Measurements from ENCODE around the gene PARP11.

PARP11 gene

DNA sequence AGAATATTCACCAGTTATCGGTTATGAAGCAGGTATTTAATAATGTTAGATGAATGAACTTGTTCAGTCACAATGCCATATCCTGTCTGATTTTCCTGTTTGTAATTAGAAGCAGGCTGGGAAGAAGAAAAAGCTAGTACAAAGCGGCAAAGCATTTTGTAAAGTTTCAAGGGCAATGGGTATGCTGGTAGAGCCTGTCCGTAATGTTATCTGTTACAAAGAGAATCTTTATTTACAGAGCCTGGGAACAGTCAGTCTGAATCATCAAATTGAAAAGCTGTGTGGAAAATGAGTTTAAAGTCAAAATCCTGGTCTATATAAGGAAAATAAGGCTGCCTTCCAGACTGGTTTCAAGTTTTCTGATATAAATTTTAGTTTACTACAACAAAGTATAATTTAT is 40.5 kb downstream of the PARP11 start:
- in situ Hi-C loops (cut with HindIII; ENCODE audit: low sequenced_read_pairs), result no loop called here
- no peak for DNase-seq (ENCODE audit: low read depth, low spot score)
- TF ChIP-seq, protein P1, sequence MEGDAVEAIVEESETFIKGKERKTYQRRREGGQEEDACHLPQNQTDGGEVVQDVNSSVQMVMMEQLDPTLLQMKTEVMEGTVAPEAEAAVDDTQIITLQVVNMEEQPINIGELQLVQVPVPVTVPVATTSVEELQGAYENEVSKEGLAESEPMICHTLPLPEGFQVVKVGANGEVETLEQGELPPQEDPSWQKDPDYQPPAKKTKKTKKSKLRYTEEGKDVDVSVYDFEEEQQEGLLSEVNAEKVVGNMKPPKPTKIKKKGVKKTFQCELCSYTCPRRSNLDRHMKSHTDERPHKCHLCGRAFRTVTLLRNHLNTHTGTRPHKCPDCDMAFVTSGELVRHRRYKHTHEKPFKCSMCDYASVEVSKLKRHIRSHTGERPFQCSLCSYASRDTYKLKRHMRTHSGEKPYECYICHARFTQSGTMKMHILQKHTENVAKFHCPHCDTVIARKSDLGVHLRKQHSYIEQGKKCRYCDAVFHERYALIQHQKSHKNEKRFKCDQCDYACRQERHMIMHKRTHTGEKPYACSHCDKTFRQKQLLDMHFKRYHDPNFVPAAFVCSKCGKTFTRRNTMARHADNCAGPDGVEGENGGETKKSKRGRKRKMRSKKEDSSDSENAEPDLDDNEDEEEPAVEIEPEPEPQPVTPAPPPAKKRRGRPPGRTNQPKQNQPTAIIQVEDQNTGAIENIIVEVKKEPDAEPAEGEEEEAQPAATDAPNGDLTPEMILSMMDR (IDR thresholded peaks at IDR 0.05; ENCODE audit: low read depth, low read length), result no peak
- H3K4me3 ChIP-seq (ENCODE audit: low read depth, low read length), result no peak overlapping the region

DNA sequence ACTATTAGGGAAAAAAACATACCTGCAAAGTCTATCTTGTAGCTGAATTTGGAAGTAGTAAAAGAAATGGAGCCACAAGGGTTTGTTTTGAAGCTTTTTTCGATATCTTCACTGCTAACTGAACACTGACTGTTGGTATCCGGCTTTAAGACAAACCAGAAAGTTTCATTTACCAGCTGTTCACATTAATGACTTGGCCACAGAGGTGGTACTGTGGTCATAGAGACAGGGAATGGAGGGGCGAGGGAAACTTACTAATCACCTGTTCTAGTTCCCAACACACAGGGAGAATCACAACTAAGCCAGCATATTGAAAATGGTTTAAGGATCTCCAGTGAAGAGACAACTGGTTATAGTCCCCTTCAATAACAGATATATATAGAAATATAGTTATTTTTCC is 44.3 kb downstream of the PARP11 start:
- in situ Hi-C loops (cut with HindIII; ENCODE audit: low sequenced_read_pairs), result no loop called here
- no peak for DNase-seq (ENCODE audit: low read depth, low spot score)
- TF ChIP-seq, protein P1 (IDR thresholded peaks at IDR 0.05; ENCODE audit: low read depth, low read length), result no peak
- H3K4me3 ChIP-seq (ENCODE audit: low read depth, low read length), result no peak overlapping the region

DNA sequence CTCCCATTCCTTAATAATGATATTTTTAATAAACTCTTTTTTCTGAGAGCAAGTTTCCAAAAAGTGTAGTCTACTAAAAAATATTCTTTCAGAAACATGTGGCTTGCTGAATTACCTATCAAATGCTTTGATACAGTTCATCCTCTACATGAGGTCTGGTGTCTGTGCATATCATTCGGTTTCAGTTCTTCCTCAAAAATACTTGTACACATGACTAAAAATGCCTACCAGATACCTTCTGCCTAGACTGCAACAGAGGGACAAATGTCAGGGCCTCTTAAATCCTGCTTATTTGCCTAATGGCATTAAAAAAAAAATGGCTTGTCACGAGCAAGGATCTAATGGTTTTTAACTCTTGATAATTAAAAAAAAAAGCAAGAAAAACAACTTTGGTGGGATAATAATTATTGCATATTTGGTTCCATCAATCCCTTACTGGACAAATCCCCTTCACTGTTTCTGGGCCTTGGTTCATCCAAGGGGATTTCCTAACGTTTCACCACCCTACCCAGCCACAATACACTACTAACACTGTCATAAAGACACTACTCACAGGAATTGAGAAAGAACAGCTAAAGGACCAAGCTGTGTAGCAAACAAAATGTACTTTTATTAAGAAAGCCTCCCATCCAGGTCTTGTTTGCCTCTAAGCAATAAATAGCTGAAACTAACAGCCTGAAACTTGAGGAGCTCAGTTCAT is 45.7 kb downstream of the PARP11 start:
- H3K4me3 ChIP-seq (ENCODE audit: low read depth, low read length), result no peak overlapping the region
- no peak for DNase-seq (ENCODE audit: low read depth, low spot score)
- in situ Hi-C loops (cut with HindIII; ENCODE audit: low sequenced_read_pairs), result no loop called here
- TF ChIP-seq, protein P1 (IDR thresholded peaks at IDR 0.05; ENCODE audit: low read depth, low read length), result no peak

DNA sequence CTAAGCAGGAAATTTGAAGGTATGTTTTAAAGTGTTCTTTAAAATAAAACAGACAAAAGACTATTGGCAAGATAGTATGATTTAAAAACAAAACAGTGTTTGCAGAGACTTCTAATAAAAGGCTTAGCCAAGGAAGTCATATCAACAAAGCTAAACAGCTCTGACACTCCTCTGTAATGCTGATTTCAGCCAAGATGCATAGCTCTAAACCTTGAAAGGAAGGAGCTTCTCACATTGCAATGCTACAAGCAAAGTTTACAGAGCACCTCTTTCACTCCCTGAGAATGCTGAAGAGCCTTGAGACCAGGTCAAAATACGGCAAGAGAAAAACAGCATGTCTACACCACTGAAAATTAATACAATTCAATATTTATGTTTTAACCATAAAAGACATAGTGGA is 51.8 kb downstream of the PARP11 start:
- H3K4me3 ChIP-seq (ENCODE audit: low read depth, low read length), result no peak overlapping the region
- in situ Hi-C loops (cut with HindIII; ENCODE audit: low sequenced_read_pairs), result loop anchor here (25.0 kb wide), 1 partner anchor 459 kb away; no protein-coding TSS in a partner anchor
- DNase-seq (ENCODE audit: low read depth, low spot score), result no peak

DNA sequence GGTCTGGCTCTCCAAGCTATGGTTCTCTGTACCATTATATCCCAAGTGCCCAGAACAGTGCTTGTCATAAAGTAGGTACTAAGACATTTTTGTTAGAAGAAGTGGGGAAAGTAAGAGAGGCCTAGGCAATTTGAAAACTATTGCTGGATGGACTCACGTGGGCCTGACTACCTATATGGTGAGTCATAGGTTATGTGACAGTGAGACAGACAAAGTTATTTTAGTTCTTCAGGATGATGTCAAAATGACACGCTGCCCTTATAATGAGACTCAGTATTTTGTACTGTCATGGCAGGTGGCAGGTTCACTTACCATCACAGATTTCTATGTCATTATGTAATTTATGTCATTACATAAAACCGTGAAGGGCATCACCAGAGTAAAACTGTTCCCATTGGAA is 53.1 kb downstream of the PARP11 start:
- TF ChIP-seq, protein P1 (IDR thresholded peaks at IDR 0.05; ENCODE audit: low read depth, low read length), result no peak
- DNase-seq (ENCODE audit: low read depth, low spot score), result peak; percentile 9
- H3K4me3 ChIP-seq (ENCODE audit: low read depth, low read length), result no peak overlapping the region
- in situ Hi-C loops (cut with HindIII; ENCODE audit: low sequenced_read_pairs), result loop anchor here (25.0 kb wide), 1 partner anchor 458 kb away; no protein-coding TSS in a partner anchor

More for the DNA sequence above, 51.8 kb downstream of the PARP11 start:
- TF ChIP-seq, protein P1 (IDR thresholded peaks at IDR 0.05; ENCODE audit: low read depth, low read length), result no peak

DNA sequence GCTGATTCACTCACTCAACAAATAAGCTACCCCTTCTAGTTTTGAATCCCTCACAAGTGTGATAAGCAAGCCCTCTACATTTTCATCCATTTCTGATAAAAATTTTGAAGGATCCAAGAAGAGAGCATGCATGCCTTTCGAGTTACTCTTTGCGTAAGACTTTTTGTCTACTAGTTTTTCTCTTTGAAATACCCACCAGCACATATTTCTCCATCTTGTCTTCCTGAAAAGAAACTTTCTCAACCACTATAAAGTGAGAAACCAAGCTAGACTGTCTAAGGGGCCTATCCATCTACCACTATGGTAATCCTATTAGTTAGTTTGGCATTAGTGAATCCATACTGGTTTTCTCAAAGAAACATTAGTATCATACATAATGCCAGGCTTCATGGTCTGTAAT is 56.9 kb downstream of the PARP11 start:
- in situ Hi-C loops (cut with HindIII; ENCODE audit: low sequenced_read_pairs), result loop anchor here (25.0 kb wide), 1 partner anchor 454 kb away; no protein-coding TSS in a partner anchor
- no peak for DNase-seq (ENCODE audit: low read depth, low spot score)
- no peak overlapping the region for H3K4me3 ChIP-seq (ENCODE audit: low read depth, low read length)
- TF ChIP-seq, protein P1 (IDR thresholded peaks at IDR 0.05; ENCODE audit: low read depth, low read length), result no peak

All from astrocyte of the spinal cord (primary cell).